HepG2 (cell line): ENCODE measurements around the gene RGP1. TPM values are rescaled to one million over a fixed set of nuclear protein-coding genes. Genes with fewer than 3 reads are reported as not detected.

Experiments
- CEBPZ ChIP-seq: IDR thresholded peaks from 2 replicates; pipeline ENCODE4 v1.6.1; 2012; ENCODE audit warnings: low read length, improper control_type of control experiment
- GATA4 ChIP-seq: sonication (generic); IDR thresholded peaks from 2 replicates; pipeline ENCODE4 v1.6.1; 2016; ENCODE audit warnings: antibody characterized with exemption, low read depth, borderline replicate concordance
- NCOA1 ChIP-seq: sonication (generic); formaldehyde crosslinking; IDR thresholded peaks from 2 replicates; pipeline ENCODE4 v1.9.0; 2021; ENCODE audit warnings: missing genetic modification reagents
- NCOA5 ChIP-seq: sonication (generic); formaldehyde crosslinking; IDR thresholded peaks from 2 replicates; pipeline ENCODE4 v1.4.0; 2020; ENCODE audit warnings: missing genetic modification reagents
- ZNF678 ChIP-seq: sonication (generic); formaldehyde crosslinking; IDR thresholded peaks from 2 replicates; pipeline ENCODE4 v1.4.0; 2020; ENCODE audit warnings: mild to moderate bottlenecking, missing genetic modification reagents
- ZNF775 ChIP-seq: sonication (generic); formaldehyde crosslinking; IDR thresholded peaks from 2 replicates; pipeline ENCODE4 v1.4.0; 2020; ENCODE audit warnings: missing genetic modification reagents, mild to moderate bottlenecking, moderate library complexity, borderline replicate concordance
- ZNF891 ChIP-seq: sonication (generic); formaldehyde crosslinking; IDR thresholded peaks from 2 replicates; pipeline ENCODE4 v1.5.0; 2020; ENCODE audit warnings: mild to moderate bottlenecking, missing genetic modification reagents
- polyA plus RNA-seq, 8 experiments: library from polyadenylated mRNA; depleted of rRNA in 3 of 8; stranded (reverse) in 7 of 8; unstranded in 1 of 8; fragments of >200 nt; fragmentation: Illumina TruSeq in 4 of 8; extraction: Trizol in 4 of 8; gene quantifications; 2 replicates each; pipeline versions ENCODE4 v1.2.1 to v1.2.3, GENCODE V29; 2011 to 2016; ENCODE audit warnings: low read depth in 4 of 8, missing spikeins in 1 of 8, mixed read lengths in 1 of 8; ENCODE audit not compliant: insufficient read depth in 1 of 8
- total RNA-seq, 5 experiments: library from RNA; depleted of rRNA; stranded (reverse); fragments of >200 nt; fragmentation: Illumina TruSeq; extraction: Trizol; gene quantifications; 2 replicates each; pipeline ENCODE4 v1.2.3, GENCODE V29; 2016; ENCODE audit warnings: low read depth in 1 of 5
- TF ChIP-seq, protein P1 (sequence below): sonication (generic); formaldehyde crosslinking; IDR thresholded peaks from 2 replicates; pipeline ENCODE4 v1.9.0; 2021; ENCODE audit warnings: missing genetic modification reagents, borderline replicate concordance

Gene RGP1
- total and polyA plus RNA-seq, 2 of the 13 experiments (the other 11 are each of a cell fraction or from before 2014, with no cell fraction given) = 12.7 to 21.0 TPM

GRCh38 chr9:35710818-35711500, 38.1 kb upstream of the RGP1 start (continued):
- TF ChIP-seq CEBPZ = no peak
- TF ChIP-seq ZNF678 (CRISPR knock-in tag) = no peak
- TF ChIP-seq, protein P1, sequence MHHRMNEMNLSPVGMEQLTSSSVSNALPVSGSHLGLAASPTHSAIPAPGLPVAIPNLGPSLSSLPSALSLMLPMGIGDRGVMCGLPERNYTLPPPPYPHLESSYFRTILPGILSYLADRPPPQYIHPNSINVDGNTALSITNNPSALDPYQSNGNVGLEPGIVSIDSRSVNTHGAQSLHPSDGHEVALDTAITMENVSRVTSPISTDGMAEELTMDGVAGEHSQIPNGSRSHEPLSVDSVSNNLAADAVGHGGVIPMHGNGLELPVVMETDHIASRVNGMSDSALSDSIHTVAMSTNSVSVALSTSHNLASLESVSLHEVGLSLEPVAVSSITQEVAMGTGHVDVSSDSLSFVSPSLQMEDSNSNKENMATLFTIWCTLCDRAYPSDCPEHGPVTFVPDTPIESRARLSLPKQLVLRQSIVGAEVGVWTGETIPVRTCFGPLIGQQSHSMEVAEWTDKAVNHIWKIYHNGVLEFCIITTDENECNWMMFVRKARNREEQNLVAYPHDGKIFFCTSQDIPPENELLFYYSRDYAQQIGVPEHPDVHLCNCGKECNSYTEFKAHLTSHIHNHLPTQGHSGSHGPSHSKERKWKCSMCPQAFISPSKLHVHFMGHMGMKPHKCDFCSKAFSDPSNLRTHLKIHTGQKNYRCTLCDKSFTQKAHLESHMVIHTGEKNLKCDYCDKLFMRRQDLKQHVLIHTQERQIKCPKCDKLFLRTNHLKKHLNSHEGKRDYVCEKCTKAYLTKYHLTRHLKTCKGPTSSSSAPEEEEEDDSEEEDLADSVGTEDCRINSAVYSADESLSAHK = no peak
- TF ChIP-seq ZNF775 (CRISPR knock-in tag) = no peak
- no peak for TF ChIP-seq NCOA5 (CRISPR knock-in tag)
- TF ChIP-seq GATA4 = no peak
- no peak for TF ChIP-seq ZNF891
- no peak for TF ChIP-seq NCOA1 (CRISPR knock-in tag)
